ENCODE results near the gene CAMK2A. TPM values are rescaled to one million over a fixed set of nuclear protein-coding genes. Genes with fewer than 3 reads are reported as not detected.

Gene CAMK2A
- polyA plus RNA-seq, 1 of the 3 experiments (the other 2 are of a cell fraction) = 0.10 TPM

- Histone ChIP-seq H2AFZ (ENCODE audit: low read depth) (no peak overlapping the region), H3K27ac (ENCODE audit: low read depth in 2 of 2, low read length in 1 of 2) (no peak overlapping the region), H3K4me3 (ENCODE audit: low read depth in 2 of 2, low read length in 1 of 2) (no peak overlapping the region), H3K4me1 (ENCODE audit: control insufficient read depth in 1 of 2, insufficient read depth in 2 of 2, low read depth in 1 of 2, low read length in 1 of 2) (peaks cover 20 to 32% of the 10 kb centered on the region in 2 experiments; a peak in 3 of 4 replicates), H3K9me2 (no peaks in the 10 kb centered on the region), H3K9me3 (no peaks in the 10 kb centered on the region), H3F3A (replicated peaks; ENCODE audit: insufficient read depth) (peaks cover 15% of the 10 kb centered on the region), H3K79me2 (ENCODE audit: insufficient read depth) (no peaks in the 10 kb centered on the region), H3K27me3 (ENCODE audit: insufficient read depth) (no peaks in the 10 kb centered on the region), H4K20me1 (ENCODE audit: insufficient read depth) (no peaks in the 10 kb centered on the region), H3K4me2 (no peak overlapping the region), H3K9ac (no peak overlapping the region), H3K36me3 (replicated peaks in 1 of 2; ENCODE audit: control insufficient read depth in 1 of 2, insufficient read depth in 2 of 2, low read length in 1 of 2) (no peaks in the 10 kb centered on the region)
- TF ChIP-seq NRF1 (IDR thresholded peaks at IDR 0.05; ENCODE audit: low read depth, low read length) = no peak
- no peak for TF ChIP-seq PBX3 (IDR thresholded peaks at IDR 0.05)
- no peak for TF ChIP-seq POLR2AphosphoS5 (IDR thresholded peaks at IDR 0.05; ENCODE audit: low read depth, low read length)
- TF ChIP-seq ELF1 (IDR thresholded peaks at IDR 0.05) = no peak
- no peak for TF ChIP-seq SMC3 (IDR thresholded peaks at IDR 0.05; ENCODE audit: low read depth, low read length)
- no peak for TF ChIP-seq MAX (IDR thresholded peaks at IDR 0.05; ENCODE audit: low read depth)
- TF ChIP-seq USF1 (IDR thresholded peaks at IDR 0.05; ENCODE audit: borderline replicate concordance, low read depth) = no peak
- no peak for TF ChIP-seq TEAD4 (IDR thresholded peaks at IDR 0.05; ENCODE audit: borderline replicate concordance, insufficient read depth)
- 77% methylated on average over 8 of the region's 8 CpGs for WGBS (ENCODE audit: low lambda C conversion rate)
- CTCF ChIA-PET = interaction anchor here (1.0 to 1.4 kb wide), 3 partner anchors 10 to 64 kb away, joined by 3 to 5 read pairs (median 4); no protein-coding TSS in a partner anchor
- POLR2A ChIA-PET = no interaction called here
- DNase-seq = no peak
Observed at GRCh38 chr5:150281987-150282386, 7.6 kb downstream of the CAMK2A start.

- Histone ChIP-seq H3F3A (replicated peaks; ENCODE audit: insufficient read depth) (peaks cover 15% of the 10 kb centered on the region), H3K27ac (ENCODE audit: low read depth in 2 of 2, low read length in 1 of 2) (peak overlapping the region; percentile 48 to 53; a peak in 1 of 4 replicates), H3K4me1 (ENCODE audit: control insufficient read depth in 1 of 2, insufficient read depth in 2 of 2, low read depth in 1 of 2, low read length in 1 of 2) (peaks cover 20 to 27% of the 10 kb centered on the region in 2 experiments; a peak in 3 of 4 replicates), H3K79me2 (ENCODE audit: insufficient read depth) (no peaks in the 10 kb centered on the region), H3K9me2 (no peaks in the 10 kb centered on the region), H3K4me2 (no peak overlapping the region), H3K27me3 (ENCODE audit: insufficient read depth) (no peaks in the 10 kb centered on the region), H3K9ac (no peak overlapping the region), H2AFZ (ENCODE audit: low read depth) (no peak overlapping the region), H3K9me3 (no peaks in the 10 kb centered on the region), H3K4me3 (ENCODE audit: low read depth in 2 of 2, low read length in 1 of 2) (no peak overlapping the region), H4K20me1 (ENCODE audit: insufficient read depth) (no peaks in the 10 kb centered on the region), H3K36me3 (replicated peaks in 1 of 2; ENCODE audit: control insufficient read depth in 1 of 2, insufficient read depth in 2 of 2, low read length in 1 of 2) (no peaks in the 10 kb centered on the region)
- ChIA-PET CTCF (interaction anchor here (0.6 to 1.4 kb wide), 3 partner anchors 19 to 61 kb away, joined by 3 to 5 read pairs (median 3); no protein-coding TSS in a partner anchor), POLR2A (no interaction called here)
- 89% methylated on average over 13 of the region's 13 CpGs for WGBS (ENCODE audit: low lambda C conversion rate)
- DNase-seq = peak; percentile 59
- TF ChIP-seq GATA2 (CRISPR knock-in tag; IDR thresholded peaks at IDR 0.05) (no peak), CTCF (IDR thresholded peaks at IDR 0.05) (no peak), ELF1 (IDR thresholded peaks at IDR 0.05) (no peak), POLR2AphosphoS5 (IDR thresholded peaks at IDR 0.05; ENCODE audit: low read depth, low read length) (no peak), RAD21 (IDR thresholded peaks at IDR 0.05; ENCODE audit: low read length) (no peak), TCF12 (IDR thresholded peaks at IDR 0.05) (no peak), GABPA (IDR thresholded peaks at IDR 0.05; ENCODE audit: low read depth) (no peak), MXI1 (IDR thresholded peaks at IDR 0.05; ENCODE audit: low read depth, low read length) (no peak), FOSL2 (IDR thresholded peaks at IDR 0.05; ENCODE audit: borderline replicate concordance, low read depth) (no peak), REST (IDR thresholded peaks at IDR 0.05; ENCODE audit: low read depth, low read length) (no peak), IRF3 (IDR thresholded peaks at IDR 0.05; ENCODE audit: low read depth, low read length) (no peak), FOXM1 (IDR thresholded peaks at IDR 0.05; ENCODE audit: low read depth) (no peak)
Observed at GRCh38 chr5:150279330-150280020, 10.1 kb downstream of the CAMK2A start.
